Duodenal mucosa (tissue), 2 donors: ENCODE data around the gene ARHGEF16.

Experiments used
- H3K27ac ChIP-seq: one replicate; pipeline ENCODE4 v1.7.0; 2013; ENCODE audit warnings: low read depth, low read length
- H3K27me3 ChIP-seq, 2 donors: one replicate each; pipeline ENCODE4 v1.7.0; 2013; ENCODE audit warnings: low read length in 2 of 2, control low read depth in 1 of 2; ENCODE audit not compliant: insufficient read depth in 2 of 2, control insufficient read depth in 1 of 2
- H3K36me3 ChIP-seq, 2 donors: one replicate each; pipeline ENCODE4 v1.7.0; 2013; ENCODE audit warnings: low read length in 2 of 2, control low read depth in 1 of 2; ENCODE audit not compliant: insufficient read depth in 2 of 2, control insufficient read depth in 1 of 2
- H3K4me1 ChIP-seq, 2 donors: one replicate each; pipeline ENCODE4 v1.7.0; 2013; ENCODE audit warnings: low read length in 2 of 2, control low read depth in 1 of 2; ENCODE audit not compliant: insufficient read depth in 2 of 2, control insufficient read depth in 1 of 2
- H3K4me3 ChIP-seq, 2 donors: one replicate each; pipeline ENCODE4 v1.7.0; 2013; ENCODE audit warnings: low read length in 2 of 2, low read depth in 1 of 2
- H3K9ac ChIP-seq, 2 donors: one replicate each; pipeline ENCODE4 v1.7.0; 2013; ENCODE audit warnings: low read length in 2 of 2, low read depth in 1 of 2
- H3K9me3 ChIP-seq, 2 donors: one replicate each; pipeline ENCODE4 v1.7.0; 2013; ENCODE audit warnings: low read length in 2 of 2, control low read depth in 1 of 2; ENCODE audit not compliant: control insufficient read depth in 1 of 2

The ARHGEF16 gene

DNA sequence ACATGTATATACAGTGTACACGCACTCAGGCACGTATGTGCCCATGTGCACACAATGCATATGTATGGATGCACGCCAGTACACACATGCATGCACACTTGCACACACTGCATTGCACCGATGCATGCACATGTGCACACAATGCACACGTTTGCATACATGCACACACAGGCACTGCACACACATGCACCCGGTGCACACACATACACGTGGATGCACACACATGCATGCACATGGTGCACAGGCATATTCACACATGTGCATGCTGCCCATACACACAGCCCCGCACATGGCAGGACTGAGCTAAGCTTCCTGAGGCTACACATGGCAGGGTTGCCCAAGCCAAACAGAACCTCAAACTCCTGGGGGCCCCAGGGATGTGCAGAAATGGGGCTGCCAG, 19.6 kb downstream of the ARHGEF16 start:
- Histone ChIP-seq H3K27me3 (no peaks in the 10 kb centered on the region), H3K4me3 (no peak overlapping the region), H3K9me3 (no peaks in the 10 kb centered on the region), H3K27ac (no peak overlapping the region), H3K9ac (no peak overlapping the region), H3K36me3 (peaks cover 7 to 49% of the 10 kb centered on the region in 2 donors), H3K4me1 (no peaks in the 10 kb centered on the region)

GRCh38 chr1:3474421-3474820, 20.0 kb downstream of the ARHGEF16 start:
- no peak overlapping the region for H3K9ac ChIP-seq
- H3K36me3 ChIP-seq: peaks cover 7 to 45% of the 10 kb centered on the region in 2 donors
- H3K27ac ChIP-seq: no peak overlapping the region
- no peaks in the 10 kb centered on the region for H3K9me3 ChIP-seq
- no peaks in the 10 kb centered on the region for H3K27me3 ChIP-seq
- peaks cover under 1 to 2% of the 10 kb centered on the region in 2 donors for H3K4me1 ChIP-seq
- H3K4me3 ChIP-seq: no peak overlapping the region

GRCh38 chr1:3475839-3476573, 21.5 kb downstream of the ARHGEF16 start:
- Histone ChIP-seq H3K36me3 (peaks cover 7 to 30% of the 10 kb centered on the region in 2 donors), H3K27ac (no peak overlapping the region), H3K9me3 (no peaks in the 10 kb centered on the region), H3K9ac (no peak overlapping the region), H3K27me3 (no peaks in the 10 kb centered on the region), H3K4me3 (no peak overlapping the region), H3K4me1 (peaks cover 15 to 18% of the 10 kb centered on the region in 2 donors)

DNA sequence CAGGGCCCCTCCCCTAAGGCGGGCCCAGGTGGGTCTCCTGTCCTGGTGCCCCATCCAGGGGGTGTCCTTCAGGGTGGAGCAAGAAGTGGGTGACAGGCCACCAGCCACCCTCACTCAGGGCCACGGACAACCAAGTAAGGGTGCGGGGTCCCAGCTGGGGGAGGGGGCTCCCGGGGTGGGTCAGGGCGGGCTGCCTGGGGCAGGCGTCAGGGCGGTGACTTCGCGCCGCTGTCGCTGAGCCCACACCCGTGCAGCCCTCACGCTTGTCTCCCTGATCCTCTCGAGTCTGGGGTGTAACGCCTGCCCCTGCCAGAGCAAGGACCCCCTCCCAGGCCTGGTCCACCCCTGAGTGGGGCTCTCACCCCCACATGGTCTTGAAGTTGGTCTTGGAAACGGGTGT, 22.2 kb downstream of the ARHGEF16 start:
- Histone ChIP-seq H3K27ac (no peak overlapping the region), H3K4me3 (no peak overlapping the region), H3K36me3 (peaks cover 7 to 30% of the 10 kb centered on the region in 2 donors), H3K9me3 (no peaks in the 10 kb centered on the region), H3K27me3 (no peaks in the 10 kb centered on the region), H3K4me1 (peaks cover 18 to 21% of the 10 kb centered on the region in 2 donors), H3K9ac (no peak overlapping the region)

GRCh38 chr1:3477241-3477995, 23.0 kb downstream of the ARHGEF16 start:
- peaks cover 7 to 25% of the 10 kb centered on the region in 2 donors for H3K36me3 ChIP-seq
- H3K4me1 ChIP-seq: peaks cover 21 to 25% of the 10 kb centered on the region in 2 donors
- no peak overlapping the region for H3K9ac ChIP-seq
- H3K27ac ChIP-seq: no peak overlapping the region
- no peaks in the 10 kb centered on the region for H3K27me3 ChIP-seq
- no peaks in the 10 kb centered on the region for H3K9me3 ChIP-seq
- H3K4me3 ChIP-seq: no peak overlapping the region

- H3K4me1 ChIP-seq: peaks cover 23 to 29% of the 10 kb centered on the region in 2 donors
- no peaks in the 10 kb centered on the region for H3K27me3 ChIP-seq
- no peak overlapping the region for H3K4me3 ChIP-seq
- no peak overlapping the region for H3K9ac ChIP-seq
- H3K27ac ChIP-seq: no peak overlapping the region
- no peaks in the 10 kb centered on the region for H3K9me3 ChIP-seq
- H3K36me3 ChIP-seq: peaks cover 7 to 20% of the 10 kb centered on the region in 2 donors
These were observed 23.7 kb downstream of the ARHGEF16 start for GRCh38 chr1:3478187-3478586.

- Histone ChIP-seq H3K36me3 (peaks cover 0 to 10% of the 10 kb centered on the region in 2 donors), H3K9me3 (no peaks in the 10 kb centered on the region), H3K9ac (no peak overlapping the region), H3K4me1 (peaks cover 23 to 29% of the 10 kb centered on the region in 2 donors), H3K27me3 (no peaks in the 10 kb centered on the region), H3K27ac (peak overlapping the region; percentile 56), H3K4me3 (no peak overlapping the region)
These were observed 25.3 kb downstream of the ARHGEF16 start for GRCh38 chr1:3479511-3480368.

GRCh38 chr1:3480369-3480719, 25.9 kb downstream of the ARHGEF16 start:
- H3K36me3 ChIP-seq: peaks cover 0 to 10% of the 10 kb centered on the region in 2 donors
- H3K27ac ChIP-seq: peak overlapping the region; percentile 56
- no peaks in the 10 kb centered on the region for H3K9me3 ChIP-seq
- H3K4me1 ChIP-seq: peaks cover 23 to 29% of the 10 kb centered on the region in 2 donors
- no peaks in the 10 kb centered on the region for H3K27me3 ChIP-seq
- no peak overlapping the region for H3K9ac ChIP-seq
- H3K4me3 ChIP-seq: no peak overlapping the region

DNA sequence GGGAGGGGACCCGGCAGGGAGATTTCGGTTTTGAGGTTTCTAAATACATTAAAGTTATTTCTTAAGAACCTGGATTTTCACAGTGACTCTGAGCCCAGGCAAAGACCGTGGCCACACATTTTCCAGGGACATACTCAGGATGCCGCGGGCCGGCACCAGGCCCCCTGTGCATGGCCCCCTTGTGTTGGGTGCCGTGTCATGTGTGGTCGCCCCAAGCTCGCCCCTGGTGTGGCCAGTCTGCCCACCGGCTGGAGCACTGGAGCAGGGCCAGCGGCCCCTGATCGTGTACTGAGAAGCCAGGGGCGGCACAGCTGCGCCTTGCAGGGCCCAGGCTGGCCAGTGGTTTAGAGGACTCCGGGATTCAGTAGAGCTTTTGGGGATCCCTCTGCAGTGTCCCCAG, 26.6 kb downstream of the ARHGEF16 start:
- no peaks in the 10 kb centered on the region for H3K9me3 ChIP-seq
- peaks cover 0 to 7% of the 10 kb centered on the region in 2 donors for H3K36me3 ChIP-seq
- no peak overlapping the region for H3K4me3 ChIP-seq
- no peaks in the 10 kb centered on the region for H3K27me3 ChIP-seq
- H3K27ac ChIP-seq: no peak overlapping the region
- peaks cover 23 to 29% of the 10 kb centered on the region in 2 donors for H3K4me1 ChIP-seq
- no peak overlapping the region for H3K9ac ChIP-seq
